HG02870 (cell line): ENCODE data around the gene ACSL4.

Source experiments
- ATAC-seq: cut with Tn5 transposase; IDR thresholded peaks from one replicate; pipeline ENCODE4 v1.9.1; 2021; ENCODE audit warnings: mild to moderate bottlenecking, moderate library complexity; ENCODE audit not compliant: unreplicated experiment

ACSL4 gene

GRCh38 chrX:109622270-109622669 lies 110.8 kb downstream of the ACSL4 start:
- ATAC-seq: no peak

- ATAC-seq: no peak
Measured at GRCh38 chrX:109619771-109620170, 113.3 kb downstream of the ACSL4 start.

DNA sequence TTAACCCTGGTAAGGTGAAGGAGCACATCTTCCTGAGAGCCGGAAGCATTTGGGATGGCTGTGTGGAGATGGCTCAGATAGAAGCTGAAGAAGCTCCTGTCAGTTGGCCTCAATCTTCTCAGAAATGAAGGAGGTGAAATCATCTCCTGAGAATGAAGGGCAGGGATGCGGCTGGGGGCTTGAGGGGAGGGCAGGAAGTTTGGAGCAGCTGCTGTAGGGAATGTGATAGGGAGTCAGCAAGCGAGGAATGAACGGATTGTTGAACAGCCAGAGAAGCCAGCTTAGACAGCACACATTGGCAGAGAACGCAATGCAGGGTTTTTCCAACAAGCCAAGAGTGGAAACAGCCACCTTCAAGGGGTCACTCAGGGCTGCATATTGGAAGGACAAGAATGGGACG lies 118.1 kb downstream of the ACSL4 start:
- no peak for ATAC-seq

GRCh38 chrX:109601486-109601885 lies 131.6 kb downstream of the ACSL4 start:
- ATAC-seq: no peak

- no peak for ATAC-seq
Measured at GRCh38 chrX:109600237-109600651, 132.8 kb downstream of the ACSL4 start.

DNA sequence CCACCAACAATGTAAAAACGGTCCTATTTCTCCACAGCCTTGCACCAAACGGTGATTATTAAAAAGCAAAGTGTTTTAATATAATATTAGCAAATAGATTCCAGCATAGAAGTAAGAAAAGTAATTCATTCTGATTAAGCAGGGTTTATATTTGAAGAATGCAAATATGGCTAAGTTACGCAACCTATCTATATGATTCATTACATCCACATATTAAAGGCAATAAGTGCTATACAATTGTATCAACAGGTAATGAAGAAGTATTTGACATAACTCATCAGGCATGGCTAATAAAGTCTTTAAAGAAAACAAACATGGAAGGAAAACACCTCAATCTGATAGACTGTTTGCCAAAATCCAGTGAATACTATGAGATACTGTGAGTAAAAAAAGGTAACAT lies 137.0 kb downstream of the ACSL4 start:
- ATAC-seq: no peak
